Calu3 (cell line): ENCODE results near the gene ZNF668. TPM values are rescaled to one million over a fixed set of nuclear protein-coding genes. Genes with fewer than 3 reads are reported as not detected.

ENCODE experiments used
- BruUV-seq: library from RNA; stranded (reverse); fragments of 400-500 nt; replicated peaks from 2 replicates; lab custom pipeline; 2021; lab: Mats Ljungman, UMichigan
- CTCF ChIA-PET: fragments of 300-600 bp; sonication (Branson Sonifier 250); formaldehyde crosslinking; loops from one replicate; lab custom pipeline; 2022; ENCODE audit warnings: antibody characterized with exemption; lab: Charles Lee
- DNase-seq: peaks from one replicate; pipeline ENCODE4 v3.0.0; 2022
- H3K27ac Mint-ChIP-seq: one replicate; pipeline ENCODE4 v1.8.0; 2022; ENCODE audit warnings: mixed read lengths; ENCODE audit not compliant: unreplicated experiment
- H3K27me3 Mint-ChIP-seq: one replicate; pipeline ENCODE4 v1.8.0; 2022; ENCODE audit warnings: mixed read lengths; ENCODE audit not compliant: unreplicated experiment
- H3K36me3 Mint-ChIP-seq: one replicate; pipeline ENCODE4 v1.8.0; 2022; ENCODE audit warnings: mild to moderate bottlenecking, moderate library complexity, mixed read lengths; ENCODE audit not compliant: insufficient read depth, unreplicated experiment
- H3K4me1 Mint-ChIP-seq: one replicate; pipeline ENCODE4 v1.8.0; 2022; ENCODE audit warnings: mild to moderate bottlenecking, low read depth, mixed read lengths; ENCODE audit not compliant: unreplicated experiment
- H3K4me3 Mint-ChIP-seq: one replicate; pipeline ENCODE4 v1.8.0; 2022; ENCODE audit warnings: mild to moderate bottlenecking, low read depth, moderate library complexity, mixed read lengths; ENCODE audit not compliant: unreplicated experiment
- H3K9me3 Mint-ChIP-seq: one replicate; pipeline ENCODE4 v1.8.0; 2022; ENCODE audit warnings: low read depth, mixed read lengths; ENCODE audit not compliant: unreplicated experiment
- CTCF ChIP-seq: fragments of 200-600 bp; IDR thresholded peaks from one replicate; pipeline ENCODE4 v1.8.0; 2022; ENCODE audit warnings: antibody characterized with exemption; ENCODE audit not compliant: unreplicated experiment
- intact Hi-C: fragments of 100-400 bp; cut with micrococcal nuclease; formaldehyde crosslinking; loops from one replicate; pipeline ENCODE4 v1.10.0; 2022; ENCODE audit not compliant: unreplicated experiment
- total RNA-seq: library from RNA; stranded (reverse); gene quantifications from 2 replicates; pipeline ENCODE4 v1.2.3, GENCODE V29; 2022

The ZNF668 gene
- total RNA-seq, 1 experiment from 2014 or later, result 12.5 TPM

- CTCF ChIA-PET, result interaction anchor here (1.4 kb wide), 1 partner anchor 100 kb away, joined by 4 read pairs; the partner anchor contains the start of gene HSD3B7
- Mint-ChIP-seq H3K9me3 (no peaks in the 10 kb centered on the region), H3K4me1 (no peaks in the 10 kb centered on the region), H3K4me3 (no peak overlapping the region), H3K27ac (no peak overlapping the region), H3K36me3 (peaks cover 35% of the 10 kb centered on the region), H3K27me3 (no peaks in the 10 kb centered on the region)
- no peak for TF ChIP-seq CTCF
- DNase-seq, result no peak
- no TSS peak for BruUV-seq
- intact Hi-C loops, result no loop called here
These were observed 11.4 kb upstream of the ZNF668 start for GRCh38 chr16:31085411-31085810.

DNA sequence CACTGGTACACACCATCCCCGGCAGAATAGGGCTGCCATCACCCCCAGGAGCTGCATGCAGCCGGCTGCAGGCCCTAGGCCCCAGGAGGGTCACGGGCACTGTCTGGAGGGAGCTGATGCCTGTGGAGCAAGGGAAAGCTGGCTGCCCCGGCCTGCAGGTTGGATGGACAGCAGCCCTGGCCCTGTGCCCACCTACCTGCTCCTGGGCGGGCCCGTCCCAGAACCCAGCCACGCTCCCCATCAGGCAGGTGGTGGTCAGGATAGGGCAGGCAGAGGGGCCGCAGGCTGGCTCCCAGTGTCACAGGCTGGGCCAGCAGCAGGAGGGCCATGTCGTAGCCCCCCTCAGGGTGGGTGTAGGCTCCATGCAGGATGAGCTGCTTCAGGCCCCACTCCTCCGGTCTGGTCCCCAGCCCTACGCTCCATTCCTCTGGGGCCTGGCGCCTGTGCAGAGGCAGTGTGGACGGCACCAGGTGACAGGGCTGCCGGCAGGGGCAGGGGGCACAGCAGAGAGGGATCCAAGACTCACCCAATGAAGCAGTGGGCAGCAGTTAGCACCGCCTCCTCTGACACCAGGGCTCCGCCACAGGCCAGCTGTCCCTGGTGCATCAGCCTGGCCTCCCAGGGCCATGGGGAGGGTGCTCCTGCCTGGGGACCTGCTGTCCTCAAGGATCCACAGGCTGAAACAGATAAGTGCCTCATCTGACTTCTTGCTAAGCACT is 10.7 kb upstream of the ZNF668 start:
- CTCF ChIA-PET, result interaction anchor here (1.4 kb wide), 1 partner anchor 99 kb away, joined by 4 read pairs; the partner anchor contains the start of gene HSD3B7
- intact Hi-C loops, result no loop called here
- H3K27ac Mint-ChIP-seq, result no peak overlapping the region
- no peaks in the 10 kb centered on the region for H3K27me3 Mint-ChIP-seq
- no TSS peak for BruUV-seq
- no peak for TF ChIP-seq CTCF
- peaks cover 40% of the 10 kb centered on the region for H3K36me3 Mint-ChIP-seq
- no peaks in the 10 kb centered on the region for H3K4me1 Mint-ChIP-seq
- DNase-seq, result no peak
- H3K9me3 Mint-ChIP-seq, result no peaks in the 10 kb centered on the region
- no peak overlapping the region for H3K4me3 Mint-ChIP-seq

- TF ChIP-seq CTCF, result no peak
- DNase-seq, result no peak
- CTCF ChIA-PET, result interaction anchor here (0.6 to 1.4 kb wide), 2 partner anchors 97 to 99 kb away, joined by 3 to 4 read pairs; partner anchors contain the start of gene HSD3B7
- H3K4me3 Mint-ChIP-seq, result no peak overlapping the region
- H3K4me1 Mint-ChIP-seq, result no peaks in the 10 kb centered on the region
- intact Hi-C loops, result no loop called here
- H3K36me3 Mint-ChIP-seq, result peaks cover 43% of the 10 kb centered on the region
- BruUV-seq, result no TSS peak
- no peak overlapping the region for H3K27ac Mint-ChIP-seq
- H3K9me3 Mint-ChIP-seq, result no peaks in the 10 kb centered on the region
- H3K27me3 Mint-ChIP-seq, result no peaks in the 10 kb centered on the region
These were observed 9.9 kb upstream of the ZNF668 start for GRCh38 chr16:31083981-31084380.

DNA sequence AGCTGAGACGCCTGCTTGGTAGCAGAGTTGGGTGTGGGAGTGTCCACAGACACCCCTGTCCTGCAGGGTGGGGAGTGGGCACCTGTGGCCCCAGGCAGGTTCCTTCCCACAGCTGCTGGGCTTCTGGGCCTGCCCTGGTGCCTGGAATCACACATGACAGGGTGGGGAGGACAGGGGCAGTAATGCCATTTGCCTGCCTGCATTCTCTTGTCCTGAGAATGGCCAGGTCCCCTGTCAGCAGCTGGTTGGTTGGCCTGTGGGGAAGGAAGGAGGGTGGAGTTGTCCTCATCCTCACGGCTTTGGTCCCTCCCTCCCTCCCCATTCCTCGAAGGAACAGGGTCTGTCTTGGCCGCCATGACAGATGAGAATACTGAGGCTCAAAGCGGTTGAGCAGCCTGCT is 9.5 kb upstream of the ZNF668 start:
- peaks cover 45% of the 10 kb centered on the region for H3K36me3 Mint-ChIP-seq
- no peaks in the 10 kb centered on the region for H3K27me3 Mint-ChIP-seq
- CTCF ChIA-PET, result no interaction called here
- intact Hi-C loops, result no loop called here
- no peak overlapping the region for H3K4me3 Mint-ChIP-seq
- no peaks in the 10 kb centered on the region for H3K4me1 Mint-ChIP-seq
- no peak for DNase-seq
- no peak for TF ChIP-seq CTCF
- BruUV-seq, result no TSS peak
- H3K9me3 Mint-ChIP-seq, result no peaks in the 10 kb centered on the region
- no peak overlapping the region for H3K27ac Mint-ChIP-seq
